HCT116 (cell line): ENCODE measurements around the gene BBS2. TPM values are rescaled to one million over a fixed set of nuclear protein-coding genes. Genes with fewer than 3 reads are reported as not detected.

ENCODE experiments used
- ATAC-seq: fragments of 200-7000 bp; cut with Tn5 transposase; 2 replicates; pipeline ENCODE4 v1.9.1; 2020; ENCODE audit warnings: mild to moderate bottlenecking, moderate library complexity
- BruUV-seq: library from RNA; stranded (reverse); fragments of 400-500 nt; replicated peaks from 2 replicates; lab custom pipeline; 2021; lab: Mats Ljungman, UMichigan
- CTCF ChIA-PET: fragments of 300-600 bp; sonication (Branson Sonifier 250); formaldehyde crosslinking; loops from one replicate; lab custom pipeline; 2021; ENCODE audit warnings: antibody characterized with exemption; lab: Charles Lee
- POLR2A ChIA-PET: fragments of 300-600, 350-600 bp; sonication (Branson Sonifier 250); formaldehyde crosslinking; loops from one replicate; lab custom pipeline; 2021; ENCODE audit warnings: antibody characterized with exemption; lab: Charles Lee
- RAD21 ChIA-PET, 2 experiments: fragments of 300-600 bp; sonication (Branson Sonifier 250); formaldehyde crosslinking; loops; one replicate each; lab custom pipeline; 2023; ENCODE audit warnings: low total read pairs in 2 of 2; ENCODE audit not compliant: uncharacterized antibody in 2 of 2, unreplicated experiment in 2 of 2, low non-redundant PET in 1 of 2; lab: Charles Lee
- DNase-seq: peaks from one replicate; pipeline ENCODE4 v3.0.0-alpha.2; 2010; ENCODE audit warnings: low read depth, low spot score
- H2AFZ ChIP-seq: fragments of 200-600 bp; shearing (Covaris generic), sonication (generic); 2 replicates; pipeline ENCODE4 v1.6.1; 2017; ENCODE audit warnings: low read depth, mixed run types, mixed read lengths, antibody characterized with exemption, low read length; ENCODE audit not compliant: poor library complexity, severe bottlenecking
- H3K27ac ChIP-seq: 2 replicates; pipeline ENCODE4 v1.5.1; 2012; ENCODE audit warnings: low read depth, low read length
- H3K27me3 ChIP-seq: fragments of 200-600 bp; sonication (generic); 2 replicates; pipeline ENCODE4 v1.6.1; 2016; ENCODE audit warnings: mixed run types, low read length, mixed read lengths; ENCODE audit not compliant: insufficient read depth
- H3K36me3 ChIP-seq, 2 experiments: fragments of 200-500 bp in 1 of 2; fragments of 200-600 bp in 1 of 2; sonication (Bioruptor generic) in 1 of 2; sonication (generic) in 1 of 2; 2 replicates each; pipeline versions ENCODE4 v1.5.1 to v1.6.1; 2014 to 2016; ENCODE audit warnings: low read length in 2 of 2, inconsistent platforms in 1 of 2, mixed read lengths in 1 of 2, mixed run types in 1 of 2; ENCODE audit not compliant: insufficient read depth in 2 of 2, control insufficient read depth in 1 of 2
- H3K4me1 ChIP-seq, 2 experiments: fragments of 200-600 bp in 1 of 2; sonication (generic) in 1 of 2; 2 replicates each; pipeline versions ENCODE4 v1.5.1 to v1.6.1; 2012 to 2017; ENCODE audit warnings: low read length in 2 of 2, inconsistent platforms in 1 of 2, mild to moderate bottlenecking in 1 of 2, mixed read lengths in 1 of 2, mixed run types in 1 of 2, moderate library complexity in 1 of 2; ENCODE audit not compliant: insufficient read depth in 2 of 2, control insufficient read depth in 1 of 2
- H3K4me2 ChIP-seq: fragments of 200-600 bp; sonication (generic); 2 replicates; pipeline ENCODE4 v1.6.1; 2017; ENCODE audit warnings: mixed run types, low read length, mixed read lengths
- H3K4me3 ChIP-seq, 2 experiments: fragments of 200-600 bp in 1 of 2; sonication (generic) in 1 of 2; replicated peaks in 1 of 2; 2 replicates each; pipeline ENCODE4 v1.5.1; 2011 to 2016; ENCODE audit warnings: low read length in 2 of 2, control low read depth in 1 of 2, low read depth in 1 of 2, mild to moderate bottlenecking in 1 of 2, mixed read lengths in 1 of 2, mixed run types in 1 of 2
- H3K79me2 ChIP-seq: fragments of 200-600 bp; sonication (generic); 2 replicates; pipeline ENCODE4 v1.6.1; 2017; ENCODE audit warnings: mild to moderate bottlenecking, mixed run types, low read length, moderate library complexity, mixed read lengths; ENCODE audit not compliant: insufficient read depth
- H3K9ac ChIP-seq: fragments of 200-600 bp; sonication (generic); 2 replicates; pipeline ENCODE4 v1.6.1; 2016; ENCODE audit warnings: low read length, mixed read lengths
- H3K9me2 ChIP-seq: fragments of 200-600 bp; sonication (generic), shearing (Covaris generic); 2 replicates; pipeline ENCODE4 v1.6.1; 2017; ENCODE audit warnings: mixed run types, mild to moderate bottlenecking, moderate library complexity; ENCODE audit not compliant: insufficient read depth
- H3K9me3 ChIP-seq, 2 experiments: fragments of 200-500 bp in 1 of 2; fragments of 200-600 bp in 1 of 2; sonication (Bioruptor generic) in 1 of 2; sonication (generic) in 1 of 2; 2 replicates each; pipeline ENCODE4 v1.6.1; 2014 to 2017; ENCODE audit warnings: low read length in 2 of 2, mixed read lengths in 2 of 2, inconsistent platforms in 1 of 2, low read depth in 1 of 2, mild to moderate bottlenecking in 1 of 2, mixed run types in 1 of 2, moderate library complexity in 1 of 2; ENCODE audit not compliant: control insufficient read depth in 1 of 2, insufficient read depth in 1 of 2
- H4K20me1 ChIP-seq: fragments of 200-600 bp; sonication (generic), shearing (Covaris generic); 2 replicates; pipeline ENCODE4 v1.6.1; 2017; ENCODE audit warnings: mixed run types, mild to moderate bottlenecking, moderate library complexity; ENCODE audit not compliant: insufficient read depth
- CEBPB ChIP-seq: IDR thresholded peaks from 2 replicates; pipeline ENCODE4 v1.6.1; 2012; ENCODE audit warnings: low read depth
- EGR1 ChIP-seq: IDR thresholded peaks from 2 replicates; pipeline ENCODE4 v1.6.1; 2012; ENCODE audit warnings: low read depth
- ELF1 ChIP-seq: IDR thresholded peaks from 2 replicates; pipeline ENCODE4 v1.6.1; 2012; ENCODE audit warnings: low read depth, borderline replicate concordance
- FOSL1 ChIP-seq: IDR thresholded peaks from 2 replicates; pipeline ENCODE4 v1.6.1; 2012; ENCODE audit warnings: low read depth
- POLR2A ChIP-seq: IDR thresholded peaks from 2 replicates; pipeline ENCODE4 v1.7.0; 2011; ENCODE audit warnings: borderline replicate concordance; ENCODE audit not compliant: insufficient read depth, insufficient read length; ENCODE audit errors: extremely low read depth
- POLR2AphosphoS5 ChIP-seq: IDR thresholded peaks from 2 replicates; pipeline ENCODE4 v1.6.1; 2011; ENCODE audit warnings: mild to moderate bottlenecking, low read depth, low read length, moderate library complexity
- RAD21 ChIP-seq: IDR thresholded peaks from 2 replicates; pipeline ENCODE4 v1.6.1; 2012; ENCODE audit warnings: low read depth, mild to moderate bottlenecking
- SIN3A ChIP-seq: IDR thresholded peaks from 2 replicates; pipeline ENCODE4 v1.6.1; 2012; ENCODE audit warnings: low read depth
- SP1 ChIP-seq: IDR thresholded peaks from 2 replicates; pipeline ENCODE4 v1.6.1; 2012; ENCODE audit warnings: low read depth
- YY1 ChIP-seq: IDR thresholded peaks from 2 replicates; pipeline ENCODE4 v1.6.1; 2011; ENCODE audit warnings: low read length, low read depth, moderate library complexity, mild to moderate bottlenecking; ENCODE audit not compliant: insufficient replicate concordance; ENCODE audit errors: extremely low read depth
- ZFX ChIP-seq: fragments of 450-650 bp; IDR thresholded peaks from 2 replicates; pipeline ENCODE4 v1.6.1; 2017
- intact Hi-C: fragments of 100-400 bp; cut with micrococcal nuclease; formaldehyde crosslinking; loops from 2 replicates; pipeline ENCODE4 v1.10.0; 2022
- total RNA-seq: library from RNA; stranded (reverse); gene quantifications from one replicate; pipeline ENCODE4 v1.2.1, GENCODE V29; 2021; ENCODE audit not compliant: unreplicated experiment
- TF ChIP-seq, protein P1 (sequence below): IDR thresholded peaks from 2 replicates; pipeline ENCODE4 v1.6.1; 2012
- TF ChIP-seq, protein P2 (sequence below), 3 experiments: fragments of 200-600 bp in 1 of 3; sonication (generic) in 1 of 3; IDR thresholded peaks in 2 of 3; conservative IDR thresholded peaks in 1 of 3; 2 replicates each; pipeline ENCODE4 v1.5.1; 2012 to 2017; ENCODE audit warnings: low read depth in 2 of 3, low read length in 2 of 3, antibody characterized with exemption in 1 of 3, borderline replicate concordance in 1 of 3, control low read depth in 1 of 3, mild to moderate bottlenecking in 1 of 3, mixed read lengths in 1 of 3, mixed run types in 1 of 3, moderate library complexity in 1 of 3; ENCODE audit not compliant: insufficient read depth in 1 of 3

BBS2 gene
- total RNA-seq, 1 experiment from 2014 or later = 26.7 TPM

DNA sequence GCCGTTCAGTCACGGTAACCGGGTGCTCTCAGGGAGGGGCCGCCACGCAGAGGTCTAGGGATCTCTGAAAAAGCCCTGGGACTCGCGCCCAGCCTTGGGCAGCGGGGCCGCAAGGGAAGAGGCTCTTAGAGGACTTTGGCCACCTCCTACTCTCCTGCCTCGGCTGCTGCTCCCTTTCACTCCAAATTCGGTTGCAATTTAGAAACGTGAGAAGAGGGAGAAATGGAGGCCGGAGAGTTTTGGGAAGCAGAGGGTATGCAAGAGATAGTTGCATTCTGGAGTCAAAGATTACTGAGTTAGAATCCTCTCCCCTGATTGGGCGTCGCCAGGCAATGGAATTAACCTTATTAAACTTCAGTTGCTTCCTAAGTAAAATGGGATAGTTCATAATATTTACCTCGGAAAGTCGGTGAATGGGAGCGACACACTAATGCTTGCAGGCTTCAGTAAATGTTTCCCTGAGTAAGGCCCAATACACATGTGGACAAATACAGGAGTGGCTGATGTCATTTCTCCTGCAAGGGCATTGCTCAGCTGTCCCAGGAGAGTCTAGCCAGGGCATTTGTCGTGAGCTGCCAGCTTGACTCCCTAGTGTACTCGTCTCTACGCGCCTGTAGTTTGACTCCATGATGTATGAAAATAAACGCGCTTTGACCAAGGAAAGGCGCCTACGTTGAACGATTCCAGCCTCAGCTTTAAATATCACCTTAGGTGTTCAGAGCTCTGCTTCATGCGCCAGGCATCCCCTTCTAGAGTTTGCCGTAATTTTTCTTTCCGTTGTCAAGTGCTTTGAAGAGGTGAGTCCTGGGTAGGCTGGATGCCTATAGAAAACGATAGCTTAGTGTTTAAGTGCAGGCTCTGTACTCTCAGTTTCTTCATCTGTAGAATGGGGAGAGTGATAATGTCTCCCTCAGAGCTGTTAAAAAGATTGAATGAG lies 67.8 kb downstream of the BBS2 start:
- Histone ChIP-seq H3K9me2 (no peaks in the 10 kb centered on the region), H3K4me3 (peak overlapping the region; percentile 90 to 95), H3K27ac (peak overlapping the region; percentile 59), H3K4me2 (peak overlapping the region; percentile 98), H3K36me3 (peaks cover 18 to 23% of the 10 kb centered on the region in 2 experiments; a peak in 2 of 4 replicates), H3K79me2 (peaks cover 68% of the 10 kb centered on the region), H3K9me3 (no peaks in the 10 kb centered on the region), H2AFZ (no peak overlapping the region), H4K20me1 (no peaks in the 10 kb centered on the region; the same call in 1 of the 2 replicates), H3K9ac (peak overlapping the region; percentile 76), H3K4me1 (peaks cover 15 to 23% of the 10 kb centered on the region in 2 experiments), H3K27me3 (no peaks in the 10 kb centered on the region)
- TSS peak; percentile 64 for BruUV-seq
- RAD21 ChIA-PET = no interaction called here
- TF ChIP-seq CEBPB (no peak), ZFX (peak; percentile 54; the same call in 1 of the 2 replicates), SIN3A (peak; percentile 7; the same call in 1 of the 2 replicates)
- TF ChIP-seq, protein P1, sequence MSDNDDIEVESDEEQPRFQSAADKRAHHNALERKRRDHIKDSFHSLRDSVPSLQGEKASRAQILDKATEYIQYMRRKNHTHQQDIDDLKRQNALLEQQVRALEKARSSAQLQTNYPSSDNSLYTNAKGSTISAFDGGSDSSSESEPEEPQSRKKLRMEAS = 0 out of 2 replicates have a peak, but pooled peaks have one; percentile 13
- intact Hi-C loops = no loop called here
- ATAC-seq = peak; percentile 59
- DNase-seq = peak; percentile 2
- CTCF ChIA-PET = interaction anchor here (1.0 kb wide), 1 partner anchor 250 kb away, joined by 4 read pairs; no protein-coding TSS in a partner anchor
- POLR2A ChIA-PET = interaction anchor here (0.9 to 1.0 kb wide), 4 partner anchors 8 to 250 kb away, joined by 3 to 4 read pairs (median 4); partner anchors contain the start of gene MT1E

DNA sequence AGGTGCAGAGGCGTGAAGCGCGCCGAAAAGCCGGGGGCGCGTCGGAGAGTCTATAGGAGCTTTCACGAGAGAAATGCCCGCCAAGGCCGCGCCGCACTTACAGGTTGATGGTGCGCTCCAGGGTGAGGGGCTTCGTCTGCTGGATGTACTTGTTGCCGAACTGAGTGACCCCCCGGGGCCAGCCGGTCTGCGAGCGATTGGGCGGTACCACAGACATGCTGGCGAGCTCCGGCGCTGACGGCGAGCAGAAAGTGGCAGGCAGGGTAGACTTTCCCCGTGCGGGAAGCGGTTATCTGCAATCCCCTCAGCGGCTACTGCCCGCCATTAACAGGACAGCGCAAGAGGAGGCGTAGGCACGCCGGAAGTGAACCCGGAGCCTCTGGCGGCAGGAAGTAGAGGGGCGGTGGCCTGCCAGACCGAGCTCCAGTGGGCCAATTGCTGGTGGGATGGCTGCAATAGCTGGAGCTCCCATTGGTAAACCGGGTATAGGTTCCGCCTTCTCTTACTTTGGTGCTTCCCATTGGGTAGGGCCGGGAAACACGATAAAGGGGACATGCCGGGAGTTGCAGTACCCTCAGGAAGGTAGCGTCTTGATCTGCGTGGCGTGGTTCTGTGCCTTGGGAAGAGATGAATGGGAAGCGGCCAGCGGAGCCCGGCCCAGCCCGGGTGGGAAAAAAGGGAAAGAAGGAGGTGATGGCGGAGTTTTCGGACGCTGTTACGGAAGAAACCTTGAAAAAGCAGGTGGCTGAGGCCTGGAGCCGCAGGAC lies 68.7 kb downstream of the BBS2 start, which contains the start of the genes NUDT21 and OGFOD1:
Gene NUDT21, minus strand, starts transcription at position 347 of the 767 bp plus-strand sequence. Its CDS starts 130 bp downstream, at position 217.
Gene OGFOD1, plus strand, starts transcription at position 569 of the 767 bp plus-strand sequence. Its CDS starts 59 bp downstream, at position 628.
- Histone ChIP-seq H3K27me3 (no peaks in the 10 kb centered on the region), H4K20me1 (peaks cover 2% of the 10 kb centered on the region; the same call in 1 of the 2 replicates), H3K9ac (peak within 1 kb of the TSS; percentile 76), H3K9me2 (no peaks in the 10 kb centered on the region), H3K79me2 (peaks cover 76% of the 10 kb centered on the region), H3K36me3 (peaks cover 21 to 26% of the 10 kb centered on the region in 2 experiments; a peak in 3 of 4 replicates), H2AFZ (no peak within 1 kb of the TSS), H3K27ac (peak within 1 kb of the TSS; percentile 77), H3K4me2 (peak within 1 kb of the TSS; percentile 98), H3K4me3 (peak within 1 kb of the TSS; percentile 90 to 95), H3K4me1 (peaks cover 15 to 23% of the 10 kb centered on the region in 2 experiments), H3K9me3 (no peaks in the 10 kb centered on the region)
- ChIA-PET POLR2A (interaction anchor here (0.6 to 1.1 kb wide), 6 partner anchors 9 to 251 kb away, joined by 3 to 4 read pairs (median 4); partner anchors contain the start of gene MT1E), CTCF (interaction anchor here (1.0 kb wide), 1 partner anchor 251 kb away, joined by 4 read pairs; no protein-coding TSS in a partner anchor), RAD21 (no interaction called here)
- ATAC-seq = peak; percentile 99
- intact Hi-C loops = no loop called here
- TF ChIP-seq FOSL1 = no peak
- no peak for TF ChIP-seq RAD21
- TF ChIP-seq, protein P1 = peak; percentile 78; the same call in 1 of the 2 replicates
- peak; percentile 95 for TF ChIP-seq SP1
- TF ChIP-seq, protein P2, sequence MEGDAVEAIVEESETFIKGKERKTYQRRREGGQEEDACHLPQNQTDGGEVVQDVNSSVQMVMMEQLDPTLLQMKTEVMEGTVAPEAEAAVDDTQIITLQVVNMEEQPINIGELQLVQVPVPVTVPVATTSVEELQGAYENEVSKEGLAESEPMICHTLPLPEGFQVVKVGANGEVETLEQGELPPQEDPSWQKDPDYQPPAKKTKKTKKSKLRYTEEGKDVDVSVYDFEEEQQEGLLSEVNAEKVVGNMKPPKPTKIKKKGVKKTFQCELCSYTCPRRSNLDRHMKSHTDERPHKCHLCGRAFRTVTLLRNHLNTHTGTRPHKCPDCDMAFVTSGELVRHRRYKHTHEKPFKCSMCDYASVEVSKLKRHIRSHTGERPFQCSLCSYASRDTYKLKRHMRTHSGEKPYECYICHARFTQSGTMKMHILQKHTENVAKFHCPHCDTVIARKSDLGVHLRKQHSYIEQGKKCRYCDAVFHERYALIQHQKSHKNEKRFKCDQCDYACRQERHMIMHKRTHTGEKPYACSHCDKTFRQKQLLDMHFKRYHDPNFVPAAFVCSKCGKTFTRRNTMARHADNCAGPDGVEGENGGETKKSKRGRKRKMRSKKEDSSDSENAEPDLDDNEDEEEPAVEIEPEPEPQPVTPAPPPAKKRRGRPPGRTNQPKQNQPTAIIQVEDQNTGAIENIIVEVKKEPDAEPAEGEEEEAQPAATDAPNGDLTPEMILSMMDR (IDR thresholded peaks at IDR 0.05 in 2 of 3, conservative IDR thresholded peaks at IDR 0.05 in 1 of 3; ENCODE audit: borderline replicate concordance in 1 of 3, insufficient read depth in 1 of 3, low read depth in 2 of 3, low read length in 2 of 3) = no peak
- peak; percentile 92 for TF ChIP-seq YY1
- peak; percentile 79 for TF ChIP-seq POLR2AphosphoS5
- peak; percentile 63 for TF ChIP-seq EGR1
- TF ChIP-seq SIN3A = peak; percentile 66
- peak; percentile 62 for TF ChIP-seq POLR2A
- TF ChIP-seq ZFX = peak; percentile 76
- peak; percentile 49; the same call in 1 of the 2 replicates for TF ChIP-seq ELF1
- BruUV-seq = no TSS peak
- peak; percentile 94 for DNase-seq
